Esophagus muscularis mucosa (tissue), 4 donors: ENCODE results near the gene CD248. TPM values are rescaled to one million over a fixed set of nuclear protein-coding genes. Genes with fewer than 3 reads are reported as not detected.
A peak's percentile ranks its signal among the peaks of the same experiment; 100 is the strongest.
"Not testable (repeated sequence)": the region's sequence is repeated elsewhere in the genome, so short reads cannot be mapped to it uniquely, and the experiment has no call there.

Source experiments
- DNase-seq: peaks from one replicate; pipeline ENCODE4 v3.0.0-alpha.2; 2017; ENCODE audit errors: extremely low spot score
- H3K27ac ChIP-seq, 4 donors: fragments of 200-600 bp; sonication (generic); replicated peaks in 1 of 4; 1 replicate in 3 of 4; 2 replicates in 1 of 4; pipeline ENCODE4 v1.5.1; 2016 to 2019; ENCODE audit warnings: mild to moderate bottlenecking in 1 of 4
- H3K27me3 ChIP-seq, 4 donors: fragments of 200-600 bp; sonication (generic); one replicate each; pipeline versions ENCODE4 v1.5.1 to v1.6.0; 2016 to 2019
- H3K36me3 ChIP-seq, 4 donors: fragments of 200-600 bp; sonication (generic); one replicate each; pipeline ENCODE4 v1.5.1; 2016 to 2019
- H3K4me1 ChIP-seq, 4 donors: fragments of 200-600 bp; sonication (generic); one replicate each; pipeline ENCODE4 v1.5.1; 2016 to 2019
- H3K4me3 ChIP-seq, 4 donors: fragments of 200-600 bp; sonication (generic); 1 replicate in 2 of 4; 2 replicates in 2 of 4; pipeline ENCODE4 v1.5.1; 2016 to 2019; ENCODE audit warnings: mild to moderate bottlenecking in 4 of 4, moderate library complexity in 1 of 4
- H3K9me3 ChIP-seq, 4 donors: fragments of 200-600 bp; sonication (generic); 1 replicate in 3 of 4; 2 replicates in 1 of 4; pipeline ENCODE4 v1.5.1; 2016 to 2019
- CTCF ChIP-seq, 3 experiments: fragments of 200-600 bp in 2 of 3; fragments of 450-650 bp in 1 of 3; sonication (generic) in 2 of 3; IDR thresholded peaks; one replicate each; pipeline ENCODE4 v1.5.1; 2017 to 2019; ENCODE audit warnings: antibody characterized with exemption in 3 of 3, mild to moderate bottlenecking in 2 of 3, moderate library complexity in 1 of 3
- EP300 ChIP-seq: sonication (generic); formaldehyde crosslinking; IDR thresholded peaks from one replicate; pipeline ENCODE4 v1.6.1; 2017; ENCODE audit warnings: antibody characterized with exemption
- POLR2A ChIP-seq: fragments of 450-650 bp; IDR thresholded peaks from one replicate; pipeline ENCODE4 v1.6.1; 2017; ENCODE audit warnings: antibody characterized with exemption, moderate library complexity, mild to moderate bottlenecking, low read depth
- POLR2AphosphoS5 ChIP-seq, 2 donors: sonication (generic); formaldehyde crosslinking; IDR thresholded peaks; one replicate each; pipeline ENCODE4 v1.6.1; 2017; ENCODE audit warnings: antibody characterized with exemption in 2 of 2
- WGBS: methylation state at CpG from one replicate; pipeline ENCODE4 v1.1.5; 2018; 5-methylcytosine and 5-hydroxymethylcytosine counted together
- intact Hi-C: fragments of 100-400 bp; cut with DNase I; formaldehyde crosslinking; loops from one replicate; pipeline ENCODE4 v1.15.1; 2023
- total RNA-seq, 4 donors: library from RNA; depleted of rRNA; stranded (reverse); fragments of >200 nt; gene quantifications; one replicate each; pipeline versions ENCODE4 v1.1.0 to v1.2.1, GENCODE V29; 2016

The CD248 gene
- total RNA-seq, 4 donors from 2014 or later: 23.0 to 83.8 (median 33.0) TPM

- intact Hi-C loops: no loop called here
- H3K27ac ChIP-seq: peak overlapping the region in 2 of 4 donors; percentile 7 to 65
- 85% methylated on average over 2 of the region's 4 CpGs for WGBS
- H3K4me3 ChIP-seq: no peak overlapping the region
- peak in 1 of 2 donors; percentile 15 for TF ChIP-seq POLR2AphosphoS5 (IDR thresholded peaks at IDR 0.05)
- no peak for TF ChIP-seq EP300
- H3K27me3 ChIP-seq: peaks cover 0 to 4% (median 0%) of the 10 kb centered on the region in 4 donors
- no peaks in the 10 kb centered on the region for H3K36me3 ChIP-seq
- DNase-seq: no peak
- no peaks in the 10 kb centered on the region for H3K9me3 ChIP-seq
- peaks cover 28 to 52% (median 46%) of the 10 kb centered on the region in 4 donors for H3K4me1 ChIP-seq
Measured at GRCh38 chr11:66321606-66322005, 4.8 kb upstream of the CD248 start.

DNA sequence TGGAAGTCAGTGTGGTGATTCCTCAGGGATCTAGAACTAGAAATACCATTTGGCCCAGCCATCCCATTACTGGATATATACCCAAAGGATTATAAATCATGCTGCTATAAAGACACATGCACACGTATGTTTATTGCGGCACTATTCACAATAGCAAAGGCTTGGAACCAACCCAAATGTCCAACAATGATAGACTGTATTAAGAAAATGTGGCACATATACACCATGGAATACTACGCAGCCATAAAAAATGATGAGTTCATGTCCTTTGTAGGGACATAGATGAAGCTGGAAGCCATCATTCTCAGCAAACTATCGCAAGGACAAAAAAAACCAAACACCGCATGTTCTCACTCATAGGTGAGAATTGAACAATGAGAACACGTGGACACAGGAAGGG, 3.9 kb upstream of the CD248 start:
- H3K36me3 ChIP-seq, intact Hi-C loops, H3K4me3 ChIP-seq, H3K27me3 ChIP-seq, H3K9me3 ChIP-seq, H3K27ac ChIP-seq, DNase-seq: not testable (repeated sequence)
- 92% methylated on average over 6 of the region's 6 CpGs for WGBS
- peaks cover 27 to 52% (median 47%) of the 10 kb centered on the region in 4 donors for H3K4me1 ChIP-seq

DNA sequence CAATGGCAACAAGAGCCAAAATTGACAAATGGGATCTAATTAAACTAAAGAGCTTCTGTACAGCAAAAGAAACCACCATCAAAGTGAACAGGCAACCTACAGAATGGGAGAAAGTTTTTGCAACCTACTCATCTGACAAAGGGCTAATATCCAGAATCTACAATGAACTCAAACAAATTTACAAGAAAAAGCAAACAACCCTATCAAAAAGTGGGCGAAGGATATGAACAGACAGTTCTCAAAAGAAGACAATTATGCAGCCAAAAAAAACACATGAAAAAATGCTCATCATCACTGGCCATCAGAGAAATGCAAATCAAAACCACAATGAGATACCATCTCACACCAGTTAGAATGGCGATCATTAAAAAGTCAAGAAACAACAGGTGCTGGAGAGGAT, 3.4 kb upstream of the CD248 start:
- H3K36me3 ChIP-seq, H3K27me3 ChIP-seq, DNase-seq, H3K27ac ChIP-seq, intact Hi-C loops, H3K4me3 ChIP-seq, H3K9me3 ChIP-seq: not testable (repeated sequence)
- H3K4me1 ChIP-seq: peaks cover 27 to 53% (median 51%) of the 10 kb centered on the region in 4 donors
- WGBS: 95% methylated on average over 2 of the region's 2 CpGs

GRCh38 chr11:66318600-66318970, 1.7 kb upstream of the CD248 start:
- WGBS: 53% methylated on average over 2 of the region's 3 CpGs
- peaks cover 35 to 68% (median 66%) of the 10 kb centered on the region in 4 donors for H3K4me1 ChIP-seq

GRCh38 chr11:66317723-66318599, 1.1 kb upstream of the CD248 start:
- intact Hi-C loops: no loop called here
- Histone ChIP-seq H3K27ac (peak overlapping the region; percentile 83 to 95 (median 89)), H3K27me3 (peaks cover 0 to 8% (median 0%) of the 10 kb centered on the region in 4 donors), H3K4me3 (peak overlapping the region in 3 of 4 donors; percentile 59 to 75 (median 59)), H3K36me3 (no peaks in the 10 kb centered on the region), H3K4me1 (peaks cover 40 to 74% (median 72%) of the 10 kb centered on the region in 4 donors), H3K9me3 (no peaks in the 10 kb centered on the region)
- no peak for TF ChIP-seq CTCF (IDR thresholded peaks at IDR 0.05)
- TF ChIP-seq POLR2AphosphoS5 (IDR thresholded peaks at IDR 0.05): peak; percentile 32 to 53
- no peak for DNase-seq
- WGBS: 27% methylated on average over 9 of the region's 16 CpGs

More at GRCh38 chr11:66318600-66318970, 1.7 kb upstream of the CD248 start:
- intact Hi-C loops: no loop called here
- H3K9me3 ChIP-seq: no peaks in the 10 kb centered on the region
- H3K4me3 ChIP-seq: no peak overlapping the region
- no peak for DNase-seq
- H3K27ac ChIP-seq: peak overlapping the region; percentile 50 to 89 (median 74)
- TF ChIP-seq EP300 (no peak), POLR2A (no peak), CTCF (IDR thresholded peaks at IDR 0.05) (no peak), POLR2AphosphoS5 (IDR thresholded peaks at IDR 0.05) (no peak)
- no peaks in the 10 kb centered on the region for H3K36me3 ChIP-seq
- peaks cover 0 to 8% (median 0%) of the 10 kb centered on the region in 4 donors for H3K27me3 ChIP-seq

DNA sequence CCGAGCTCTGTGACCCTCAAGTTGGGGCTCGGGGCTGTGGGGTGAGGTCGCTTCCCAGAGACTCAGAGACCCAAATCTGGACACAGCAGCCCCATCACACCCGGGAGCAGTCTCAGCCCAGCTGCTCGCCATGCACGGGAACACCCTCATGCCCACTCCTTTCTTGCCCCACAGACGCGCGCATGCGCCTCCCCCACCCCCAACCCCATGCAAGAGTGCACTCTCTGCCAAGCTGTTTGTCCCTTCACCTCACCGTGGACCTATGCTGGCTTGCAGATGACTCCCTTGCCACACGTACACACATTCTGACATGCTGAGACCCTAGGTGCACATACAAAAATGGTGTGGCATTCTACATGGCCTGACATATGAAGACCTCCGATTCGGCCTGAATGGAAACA, 478 bp upstream of the CD248 start:
- no peak for DNase-seq
- WGBS: 0% methylated on average over 5 of the region's 14 CpGs
- peak overlapping the region; percentile 59 to 75 (median 62) for H3K4me3 ChIP-seq
- intact Hi-C loops: no loop called here
- H3K27ac ChIP-seq: peak overlapping the region; percentile 83 to 95 (median 89)
- TF ChIP-seq CTCF (IDR thresholded peaks at IDR 0.05): no peak
- TF ChIP-seq POLR2A: no peak
- no peak for TF ChIP-seq POLR2AphosphoS5 (IDR thresholded peaks at IDR 0.05)
- TF ChIP-seq EP300: no peak
- peaks cover 0 to 8% (median 0%) of the 10 kb centered on the region in 4 donors for H3K27me3 ChIP-seq
- H3K36me3 ChIP-seq: no peaks in the 10 kb centered on the region
- H3K9me3 ChIP-seq: no peaks in the 10 kb centered on the region
- peaks cover 41 to 76% (median 74%) of the 10 kb centered on the region in 4 donors for H3K4me1 ChIP-seq
